Cardiac fibroblast (primary cell): ENCODE data around the gene NRGN.

Experiments used
- DNase-seq, 2 donors: peaks; one replicate each; pipeline versions ENCODE4 v3.0.0 to v3.0.0-alpha.2; 2010; ENCODE audit warnings: low read depth in 2 of 2
- H3K4me3 ChIP-seq, 2 donors: replicated peaks in 1 of 2; 1 replicate in 1 of 2; 2 replicates in 1 of 2; pipeline ENCODE4 v1.5.1; 2011; ENCODE audit warnings: low read depth in 2 of 2, low read length in 2 of 2, mild to moderate bottlenecking in 2 of 2, moderate library complexity in 1 of 2
- TF ChIP-seq, protein P1 (sequence below): IDR thresholded peaks from one replicate; pipeline ENCODE4 v1.5.1; 2011; ENCODE audit warnings: low read depth, mild to moderate bottlenecking, low read length, inconsistent platforms

Gene NRGN

DNA sequence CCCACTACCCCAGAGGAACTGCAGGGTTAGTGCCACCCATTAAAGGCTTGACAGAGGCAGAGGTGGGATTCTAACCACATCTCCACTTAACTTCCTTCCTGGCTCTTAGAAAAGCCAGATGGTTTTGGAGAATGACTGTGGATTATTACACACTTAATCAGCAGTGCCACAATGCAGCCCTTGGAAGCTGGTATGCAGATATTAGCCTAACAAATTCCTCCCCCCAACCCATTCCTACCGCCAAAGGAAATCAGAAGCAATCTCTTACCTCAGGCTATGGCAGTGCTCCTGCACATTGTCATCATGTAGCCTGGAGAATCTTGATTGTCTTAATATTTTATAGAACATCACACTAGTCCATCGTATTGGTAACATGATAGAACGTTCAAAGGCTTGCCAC lies 23.2 kb upstream of the NRGN start:
- TF ChIP-seq, protein P1, sequence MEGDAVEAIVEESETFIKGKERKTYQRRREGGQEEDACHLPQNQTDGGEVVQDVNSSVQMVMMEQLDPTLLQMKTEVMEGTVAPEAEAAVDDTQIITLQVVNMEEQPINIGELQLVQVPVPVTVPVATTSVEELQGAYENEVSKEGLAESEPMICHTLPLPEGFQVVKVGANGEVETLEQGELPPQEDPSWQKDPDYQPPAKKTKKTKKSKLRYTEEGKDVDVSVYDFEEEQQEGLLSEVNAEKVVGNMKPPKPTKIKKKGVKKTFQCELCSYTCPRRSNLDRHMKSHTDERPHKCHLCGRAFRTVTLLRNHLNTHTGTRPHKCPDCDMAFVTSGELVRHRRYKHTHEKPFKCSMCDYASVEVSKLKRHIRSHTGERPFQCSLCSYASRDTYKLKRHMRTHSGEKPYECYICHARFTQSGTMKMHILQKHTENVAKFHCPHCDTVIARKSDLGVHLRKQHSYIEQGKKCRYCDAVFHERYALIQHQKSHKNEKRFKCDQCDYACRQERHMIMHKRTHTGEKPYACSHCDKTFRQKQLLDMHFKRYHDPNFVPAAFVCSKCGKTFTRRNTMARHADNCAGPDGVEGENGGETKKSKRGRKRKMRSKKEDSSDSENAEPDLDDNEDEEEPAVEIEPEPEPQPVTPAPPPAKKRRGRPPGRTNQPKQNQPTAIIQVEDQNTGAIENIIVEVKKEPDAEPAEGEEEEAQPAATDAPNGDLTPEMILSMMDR = no peak
- DNase-seq = peak in 1 of 2 donors; percentile 41
- H3K4me3 ChIP-seq = no peak overlapping the region

DNA sequence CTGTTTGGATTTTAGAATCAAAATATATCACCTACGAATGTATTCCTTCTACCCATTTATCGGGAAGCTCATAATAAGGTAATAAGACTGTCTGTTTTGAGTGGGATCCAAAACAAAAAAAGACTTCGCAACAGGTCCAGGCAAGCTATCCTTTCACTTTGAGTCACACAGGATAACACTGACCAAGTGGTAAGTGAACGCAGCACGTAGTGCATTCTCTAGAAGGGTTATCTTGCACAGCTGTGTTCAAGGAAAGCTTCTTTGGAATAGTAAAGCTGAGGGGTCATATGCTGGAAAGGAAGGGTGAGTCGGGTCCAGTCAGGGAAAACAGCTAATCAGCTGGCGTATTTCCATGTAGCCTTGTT lies 22.3 kb upstream of the NRGN start:
- H3K4me3 ChIP-seq = peak overlapping the region; percentile 42 to 48
- peak; percentile 46 to 59 for DNase-seq

DNA sequence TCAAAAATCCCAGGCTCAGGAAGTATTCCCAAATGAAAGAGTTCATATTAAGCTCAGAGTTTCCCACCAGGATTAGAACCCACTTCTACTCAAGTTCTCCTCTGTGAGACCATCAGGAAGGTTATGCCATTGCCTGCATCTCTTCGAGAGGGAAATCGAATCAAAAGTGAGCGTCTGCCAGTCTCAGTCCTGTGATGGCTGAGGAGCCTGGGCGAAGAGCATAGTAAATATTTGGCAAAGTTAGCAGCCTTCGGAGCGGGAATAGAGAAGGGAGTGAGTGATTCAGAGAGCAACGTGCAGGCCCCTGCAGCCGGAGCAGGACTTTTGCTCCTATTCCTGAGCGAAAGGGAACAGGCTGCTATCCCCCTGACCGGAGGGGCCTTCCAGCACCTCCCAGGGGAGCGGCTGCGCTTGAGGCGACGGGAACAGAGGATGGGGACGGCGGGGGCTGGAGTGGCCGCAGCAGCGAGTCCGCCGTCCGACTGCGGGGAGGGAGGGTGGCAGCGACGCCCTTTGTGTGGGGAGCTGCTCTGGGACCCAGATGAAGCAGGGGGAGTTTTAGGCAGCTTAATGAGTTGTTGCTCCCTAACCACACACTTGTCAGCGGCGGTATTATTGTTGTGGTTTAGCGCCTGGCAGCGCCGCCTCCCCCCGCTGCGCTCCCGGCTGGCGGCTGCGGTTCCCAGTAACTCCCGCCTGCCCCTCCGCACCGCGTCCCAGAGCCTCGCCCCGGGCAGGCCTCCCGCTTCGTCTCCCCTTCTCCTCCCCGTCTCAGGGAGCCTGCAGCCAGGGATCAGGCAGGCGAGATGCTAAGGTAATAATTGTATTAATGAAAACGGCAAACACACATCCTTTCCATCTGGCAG lies 21.7 kb upstream of the NRGN start:
- DNase-seq = peak; percentile 40 to 44
- H3K4me3 ChIP-seq = peak overlapping the region; percentile 42 to 48
- TF ChIP-seq, protein P1 = no peak

More for the DNA sequence above, 22.3 kb upstream of the NRGN start:
- TF ChIP-seq, protein P1 = no peak

DNA sequence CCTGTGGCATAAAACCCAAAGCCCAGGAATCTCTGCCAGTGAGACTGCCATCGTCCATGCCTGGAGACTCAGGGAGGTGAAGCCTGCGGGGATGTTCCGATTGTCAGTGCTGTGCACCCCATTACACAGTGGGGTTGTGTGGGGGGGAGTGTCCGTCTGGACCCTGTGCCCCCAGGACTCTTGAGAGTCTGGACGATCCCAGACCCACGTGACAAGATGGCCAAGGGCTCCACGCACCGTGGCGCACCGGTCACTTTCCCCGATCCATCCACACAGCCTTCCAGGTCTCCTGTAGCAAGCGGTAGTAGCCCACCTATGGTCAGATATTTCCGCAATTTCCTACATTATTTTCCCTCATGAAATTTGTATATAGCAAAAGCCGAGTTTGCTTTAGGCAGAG lies 20.9 kb upstream of the NRGN start:
- no peak for DNase-seq
- TF ChIP-seq, protein P1 = no peak
- H3K4me3 ChIP-seq = no peak overlapping the region

DNA sequence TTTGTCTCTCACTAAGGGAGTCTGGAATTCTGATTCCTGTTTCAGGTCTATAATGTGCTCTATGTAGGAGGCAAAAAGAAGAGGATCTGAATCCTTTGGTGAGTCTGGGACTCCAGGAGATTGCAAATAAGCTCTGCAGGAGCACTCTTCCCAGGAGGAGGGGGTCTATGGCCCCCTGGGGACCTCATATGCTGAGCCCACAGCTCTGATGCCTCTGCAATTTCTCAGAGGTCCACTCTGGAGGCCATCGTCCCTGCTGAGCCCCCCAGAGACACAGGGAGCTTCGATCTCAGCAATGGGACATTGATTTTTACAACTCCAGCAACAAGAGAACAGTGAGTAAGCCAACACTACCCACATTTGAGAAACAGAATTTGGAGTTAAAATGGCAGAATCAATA lies 20.2 kb upstream of the NRGN start:
- TF ChIP-seq, protein P1 = no peak
- DNase-seq = no peak
- H3K4me3 ChIP-seq = no peak overlapping the region

DNA sequence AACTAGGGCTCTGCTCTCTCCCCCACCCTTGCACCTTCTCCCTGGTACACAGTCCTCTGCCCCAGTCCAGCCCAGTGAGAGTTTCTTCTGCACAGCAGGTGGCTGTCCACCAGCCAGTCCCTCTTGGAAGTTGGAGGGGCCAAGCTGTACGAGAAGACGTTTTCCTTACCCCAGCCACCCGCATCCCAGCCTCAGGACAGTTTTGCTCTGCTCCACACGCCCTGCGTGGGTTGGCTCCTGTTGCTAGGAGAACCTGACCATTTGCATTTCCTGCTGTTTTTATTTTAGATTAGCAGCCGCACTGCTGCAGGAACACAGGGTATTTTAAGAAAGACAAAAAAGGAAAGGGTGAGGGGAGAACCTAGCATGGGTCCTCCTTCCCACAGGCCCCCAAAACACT lies 17.6 kb upstream of the NRGN start:
- DNase-seq = no peak
- TF ChIP-seq, protein P1 = no peak
- no peak overlapping the region for H3K4me3 ChIP-seq
